Stimulated activated CD4-positive, alpha-beta T cell treated with anti-CD3 and anti-CD28 coated beads, Interleukin-4, amount 100 ng/mL, for 24 hours (primary cell): ENCODE data around the gene NEDD4L.

Source experiments
- DNase-seq: peaks from one replicate; pipeline ENCODE4 v3.0.0-alpha.2; 2020

The NEDD4L gene

DNA sequence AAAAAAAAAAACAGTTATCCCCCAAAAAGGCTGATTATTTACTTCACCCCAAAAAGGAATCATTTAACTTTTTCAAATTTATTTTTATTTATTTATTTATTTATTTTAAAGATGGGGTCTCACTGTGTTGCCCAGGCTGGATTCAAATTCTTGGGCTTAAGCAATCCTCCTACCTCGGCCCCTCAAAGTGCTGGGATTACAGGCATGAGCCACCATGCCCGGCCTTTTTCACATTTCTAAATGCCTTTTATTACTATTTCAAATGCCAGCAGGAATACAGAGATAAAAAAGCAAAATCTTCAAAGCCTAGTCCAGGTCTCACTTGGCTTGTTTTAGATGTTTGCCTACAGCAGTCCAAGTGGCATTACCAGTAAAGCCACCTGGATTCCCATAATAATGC is 345.7 kb downstream of the NEDD4L start:
- DNase-seq: no peak

DNA sequence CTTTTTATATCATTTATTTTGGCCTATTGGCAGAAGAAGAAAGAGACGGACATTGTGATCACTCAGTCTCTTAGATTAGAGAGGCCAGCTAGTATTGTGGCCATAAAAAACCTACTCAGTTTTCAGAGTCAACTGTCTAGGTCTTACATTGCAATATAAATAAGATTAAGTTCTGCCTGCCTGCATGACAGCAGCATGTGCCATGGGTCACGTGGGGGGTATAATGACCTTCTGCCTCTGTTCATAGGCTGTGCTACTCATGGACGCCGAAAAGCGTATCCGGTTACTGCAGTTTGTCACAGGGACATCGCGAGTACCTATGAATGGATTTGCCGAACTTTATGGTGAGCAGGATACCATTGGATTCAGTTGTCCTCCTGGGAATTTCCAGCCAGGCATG is 346.4 kb downstream of the NEDD4L start:
- DNase-seq: no peak

DNA sequence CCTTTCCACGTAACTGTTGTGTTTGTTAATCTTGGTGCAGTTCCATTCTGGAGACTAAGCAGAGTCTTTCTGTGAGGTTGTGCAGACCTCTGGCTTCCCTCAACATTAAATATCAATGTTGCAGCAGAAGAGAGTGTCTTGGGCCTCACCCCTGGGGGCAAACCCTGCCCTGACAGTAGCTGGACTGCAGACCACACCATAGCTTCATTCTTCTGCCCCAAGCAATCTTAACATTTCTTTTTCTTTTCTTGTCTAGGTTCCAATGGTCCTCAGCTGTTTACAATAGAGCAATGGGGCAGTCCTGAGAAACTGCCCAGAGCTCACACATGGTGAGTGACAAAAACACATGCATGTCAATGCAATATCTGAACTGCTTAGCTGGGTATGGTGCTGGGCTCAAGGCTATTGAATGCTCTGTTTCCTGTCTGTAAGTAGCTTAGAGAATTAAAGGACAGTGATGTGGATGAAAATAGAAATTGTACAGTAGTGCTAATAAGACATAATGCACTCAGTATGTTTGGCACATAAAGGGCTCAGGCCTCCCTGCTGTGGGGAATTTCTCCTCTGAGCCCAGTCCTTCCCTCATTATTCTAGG is 347.3 kb downstream of the NEDD4L start:
- DNase-seq: no peak

DNA sequence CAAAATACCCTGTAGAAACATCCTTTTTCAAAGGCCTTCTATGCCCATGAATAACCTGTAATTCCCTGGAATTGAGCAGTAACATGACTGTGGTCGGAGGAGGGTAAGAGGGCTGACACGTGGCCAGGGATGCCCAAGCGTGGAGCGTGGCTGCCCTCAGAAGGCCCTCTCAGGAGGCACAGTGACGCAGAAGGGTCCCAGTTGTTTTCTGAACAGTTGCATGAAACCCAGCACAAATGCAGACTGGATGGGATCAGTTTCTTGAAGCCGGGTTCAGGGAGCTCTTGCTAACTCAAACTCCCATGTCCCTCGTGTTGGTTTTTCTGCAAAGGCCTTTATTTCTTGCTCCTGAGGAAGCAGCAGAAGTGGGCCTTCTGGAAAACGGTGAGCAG is 347.9 kb downstream of the NEDD4L start:
- DNase-seq: no peak

DNA sequence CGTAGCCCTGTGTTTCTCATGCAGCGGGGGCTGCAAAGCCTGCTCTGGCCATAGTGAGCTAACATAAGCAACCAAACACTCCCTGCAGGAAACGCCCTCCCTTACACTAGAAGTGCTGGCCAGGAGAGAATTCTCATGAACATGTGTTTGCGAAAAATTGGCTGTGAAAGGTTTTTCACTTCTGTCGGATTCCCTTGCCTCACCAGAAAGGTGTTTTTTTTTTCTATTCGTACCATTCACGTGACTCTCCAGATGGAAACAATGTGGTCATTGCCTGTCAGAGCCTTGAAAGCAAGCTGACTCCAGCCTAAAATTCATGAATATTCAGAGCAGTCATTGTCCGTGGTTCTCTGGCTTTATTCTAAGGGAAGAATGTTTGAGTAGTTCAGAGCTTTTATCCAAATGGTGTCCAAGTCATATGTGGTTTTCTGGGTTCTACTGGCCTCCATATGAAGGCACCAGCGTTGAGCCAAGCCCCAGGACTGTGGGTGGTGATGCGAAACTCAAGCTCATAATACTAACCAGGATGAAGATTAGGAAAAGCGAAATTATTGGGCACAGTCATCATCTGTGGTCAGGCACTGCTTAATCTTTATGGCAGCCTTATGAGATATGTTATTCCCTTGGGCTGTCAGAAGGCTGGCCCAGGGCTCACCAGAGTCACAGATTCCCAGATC is 348.4 kb downstream of the NEDD4L start:
- no peak for DNase-seq

DNA sequence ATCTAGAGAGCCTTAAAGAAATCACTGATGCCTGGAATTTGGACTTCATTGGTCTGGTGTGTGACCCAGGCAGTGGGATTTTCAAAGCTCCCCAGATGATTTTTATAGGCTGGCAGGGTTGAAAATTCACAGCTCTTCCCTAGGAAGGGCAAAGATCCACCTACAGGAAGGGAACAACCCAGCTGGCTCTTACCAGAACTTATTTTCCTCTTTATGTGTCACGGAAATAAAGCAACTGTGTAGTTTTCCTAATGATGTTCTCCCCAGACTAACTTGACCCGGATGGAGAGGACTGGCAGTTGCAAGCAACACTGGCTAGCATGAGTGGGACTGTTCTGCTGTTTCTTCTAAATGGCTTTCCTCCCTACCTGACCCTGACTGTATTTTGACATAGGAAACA is 349.3 kb downstream of the NEDD4L start:
- no peak for DNase-seq

DNA sequence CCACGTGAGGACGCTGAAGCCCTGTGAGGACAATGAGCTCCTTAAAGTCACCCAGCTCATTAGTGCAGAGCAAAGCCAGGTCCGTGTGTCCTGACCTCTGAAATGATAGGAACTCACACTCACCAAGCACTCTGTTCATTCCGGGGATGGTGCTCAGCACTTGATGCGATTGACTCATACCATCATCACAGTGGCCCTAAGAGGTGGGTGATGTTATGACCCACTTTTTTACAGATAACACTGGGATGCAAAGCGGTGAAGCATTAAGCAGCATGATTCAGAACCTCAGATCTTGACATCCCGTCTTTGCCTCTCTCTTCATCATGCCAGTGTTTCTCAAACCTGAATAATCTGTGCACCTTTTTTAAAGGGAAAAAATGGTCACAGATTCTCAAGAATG is 350.0 kb downstream of the NEDD4L start:
- no peak for DNase-seq

DNA sequence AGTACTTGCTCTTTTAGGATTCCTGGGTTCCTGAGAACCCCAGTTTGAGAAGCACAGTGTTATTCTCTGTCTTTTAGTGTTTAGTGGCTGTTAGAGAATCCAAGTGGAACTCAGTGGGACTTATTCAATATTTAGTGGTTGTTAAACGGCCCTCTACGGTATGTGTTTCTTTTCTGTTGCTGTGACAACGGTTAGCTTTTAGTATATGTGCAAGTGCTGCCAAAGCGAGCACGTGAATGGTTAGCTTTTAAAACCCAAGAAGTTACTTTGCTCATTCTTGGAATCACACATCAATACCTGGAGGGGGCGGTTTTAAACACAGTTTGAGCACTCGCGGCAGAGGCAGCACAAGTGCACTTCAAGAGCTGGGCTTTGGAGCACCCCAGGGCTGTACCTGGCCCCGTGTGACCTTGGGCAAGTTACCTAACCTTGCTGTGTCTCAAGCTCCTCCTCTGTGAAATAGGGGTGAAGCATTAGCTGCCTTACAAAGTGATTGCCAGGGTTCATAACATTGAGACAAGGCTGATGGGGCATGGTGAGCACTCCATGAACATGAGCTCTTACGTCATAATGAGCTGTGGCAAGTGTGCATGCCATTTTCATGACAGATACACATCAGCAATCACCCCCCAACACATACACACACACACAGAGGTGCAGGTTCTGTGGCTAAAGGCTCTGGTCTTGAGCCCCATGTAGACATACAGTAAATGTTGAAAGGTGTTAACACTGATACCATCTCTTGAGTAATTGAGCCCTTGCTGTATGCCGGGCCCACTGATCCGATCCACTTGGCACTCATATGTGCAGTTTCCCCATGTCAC is 350.8 kb downstream of the NEDD4L start:
- no peak for DNase-seq

DNA sequence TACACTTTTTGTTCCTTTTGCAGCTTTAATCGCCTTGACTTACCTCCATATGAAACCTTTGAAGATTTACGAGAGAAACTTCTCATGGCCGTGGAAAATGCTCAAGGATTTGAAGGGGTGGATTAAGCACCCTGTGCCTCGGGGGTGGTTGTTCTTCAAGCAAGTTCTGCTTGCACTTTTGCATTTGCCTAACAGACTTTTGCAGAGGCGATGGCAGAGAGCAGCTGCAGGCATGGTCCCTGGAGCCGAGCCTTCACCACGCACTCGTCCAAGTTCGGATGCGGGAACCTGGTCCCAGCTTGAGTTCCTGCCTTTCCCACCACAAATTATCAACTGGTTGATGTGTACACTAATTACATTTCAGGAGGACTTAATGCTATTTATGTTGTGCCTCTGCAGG is 352.1 kb downstream of the NEDD4L start:
- DNase-seq: no peak

DNA sequence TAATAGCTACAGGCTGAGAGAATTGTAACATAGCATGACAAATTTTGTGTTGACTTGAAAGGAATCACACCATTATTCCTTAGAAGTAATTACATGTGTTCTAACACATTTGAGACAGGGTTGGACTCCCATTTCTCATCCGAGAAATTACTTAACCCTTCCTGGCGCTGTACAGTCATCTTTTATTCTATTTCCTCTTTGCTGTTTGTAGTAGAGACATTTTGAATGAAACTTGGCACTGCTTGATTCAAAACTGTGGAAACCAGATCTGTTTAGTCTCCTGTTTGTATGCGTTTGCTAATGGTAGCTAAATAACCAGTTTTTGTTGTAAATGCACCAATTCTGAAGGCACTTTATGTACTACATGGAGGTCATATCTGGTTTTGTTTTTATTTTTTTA is 352.9 kb downstream of the NEDD4L start:
- DNase-seq: no peak

DNA sequence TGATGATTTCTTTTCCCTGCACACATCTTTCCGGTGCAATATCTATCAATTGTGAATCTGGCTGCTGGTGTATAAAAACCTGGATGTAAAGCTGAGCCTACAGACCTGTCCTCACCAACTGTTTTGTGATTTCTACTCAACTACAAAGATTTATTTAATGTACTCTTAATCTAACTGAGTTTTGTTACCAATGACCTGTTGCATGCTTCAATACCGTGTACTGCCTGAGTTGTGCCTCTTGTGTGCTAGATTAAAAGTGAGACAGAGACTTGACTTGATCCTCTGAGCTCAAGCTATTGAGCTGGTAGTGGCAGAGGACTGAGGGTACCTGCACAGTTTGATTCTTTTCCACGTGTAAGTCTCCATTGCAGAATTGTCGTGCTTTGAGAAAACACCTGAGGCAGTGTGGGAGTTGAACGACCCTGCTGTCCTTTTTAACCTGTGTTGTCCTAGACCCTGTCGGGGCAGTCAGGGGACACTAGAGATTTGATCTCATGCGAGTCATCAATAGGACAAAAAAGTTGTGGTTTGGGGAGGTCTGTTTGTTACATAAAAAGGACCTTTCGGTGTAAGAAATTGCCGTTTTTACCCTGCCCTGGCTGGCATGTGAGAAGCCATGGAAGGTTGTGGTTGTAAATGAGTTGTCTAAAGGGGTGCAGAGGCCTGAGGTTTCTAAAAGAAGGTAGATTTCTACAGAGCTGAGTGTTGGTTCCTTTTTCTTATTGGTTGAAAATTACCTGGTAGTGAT is 353.5 kb downstream of the NEDD4L start:
- no peak for DNase-seq

DNA sequence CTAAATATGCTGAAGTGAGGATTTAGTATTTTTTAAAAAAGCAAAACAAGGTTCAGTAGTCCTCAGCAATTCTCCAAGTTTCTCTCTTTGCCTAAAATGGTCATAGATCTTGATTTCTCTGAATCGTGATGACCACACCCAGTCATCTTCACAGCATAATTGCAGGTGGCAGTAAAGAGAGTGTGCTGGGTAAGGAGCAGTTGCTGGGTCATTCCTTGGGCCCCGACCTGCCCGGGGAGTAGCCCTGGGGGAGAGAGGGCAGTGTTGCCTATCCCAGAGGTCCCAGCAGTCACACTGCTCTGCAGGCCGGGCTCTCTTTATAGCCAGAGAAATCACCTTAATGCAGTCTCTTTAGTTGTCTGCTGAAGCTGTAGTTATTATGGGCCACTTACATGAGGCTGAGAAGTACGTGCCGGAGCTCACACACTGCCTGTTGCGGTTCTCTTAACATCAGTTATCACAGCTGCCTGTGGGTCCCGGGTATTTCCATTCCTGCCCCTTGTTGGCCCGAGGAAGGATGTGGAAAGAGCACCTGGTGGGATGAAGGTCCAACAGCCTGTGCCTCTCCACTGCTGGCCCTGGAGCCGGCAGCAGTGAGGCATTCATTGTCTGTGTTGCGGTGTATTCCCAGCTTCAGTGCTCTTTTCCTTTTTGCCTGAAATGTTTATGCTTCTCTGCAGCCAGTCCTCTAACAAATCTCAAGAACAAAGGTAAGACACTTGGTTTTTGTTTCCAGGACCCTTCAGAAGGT is 354.8 kb downstream of the NEDD4L start:
- DNase-seq: no peak

DNA sequence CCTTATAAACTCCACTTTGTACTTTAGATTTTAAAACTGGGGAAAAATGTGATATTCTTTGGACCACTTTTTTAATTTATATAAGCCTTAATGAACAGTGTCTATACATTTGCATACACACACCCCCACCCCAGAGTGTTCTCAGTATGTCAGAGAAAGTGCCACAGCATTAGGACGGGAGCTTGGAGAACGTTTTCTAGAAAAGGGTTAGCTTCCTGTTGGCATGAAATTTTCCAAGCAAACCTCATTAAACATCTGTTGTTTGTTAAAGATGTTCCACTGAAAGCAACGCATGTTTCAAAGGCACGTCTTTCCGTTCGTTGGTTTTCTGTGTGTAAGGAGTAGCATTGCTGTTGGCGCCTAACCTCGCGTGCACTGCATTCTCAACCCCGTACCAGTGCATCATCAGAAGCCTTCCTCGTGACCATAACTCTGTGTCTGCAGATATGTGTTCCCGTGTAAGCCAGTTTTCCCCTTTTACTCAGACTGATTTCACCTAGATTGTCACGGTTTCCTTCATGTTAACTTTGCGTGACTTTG is 356.4 kb downstream of the NEDD4L start:
- peak; percentile 24 for DNase-seq

DNA sequence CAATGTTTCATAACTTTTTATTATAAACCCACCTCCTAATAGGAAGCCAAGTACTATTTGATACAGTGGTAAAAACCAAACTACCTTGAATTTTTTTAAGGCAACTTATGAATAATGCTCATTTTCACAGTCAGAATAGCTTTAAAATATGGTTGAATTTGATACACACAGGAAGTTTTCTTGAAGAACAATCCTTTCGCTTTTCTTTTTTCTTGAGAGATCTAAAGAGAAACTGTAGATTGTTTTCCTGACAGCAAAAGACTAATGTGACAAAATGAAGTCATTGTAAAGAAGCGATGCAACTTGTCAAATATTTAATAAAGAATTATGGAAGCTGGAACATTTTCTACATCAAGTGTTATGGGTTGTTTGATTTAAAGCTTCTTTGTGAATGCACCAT is 357.2 kb downstream of the NEDD4L start:
- no peak for DNase-seq

DNA sequence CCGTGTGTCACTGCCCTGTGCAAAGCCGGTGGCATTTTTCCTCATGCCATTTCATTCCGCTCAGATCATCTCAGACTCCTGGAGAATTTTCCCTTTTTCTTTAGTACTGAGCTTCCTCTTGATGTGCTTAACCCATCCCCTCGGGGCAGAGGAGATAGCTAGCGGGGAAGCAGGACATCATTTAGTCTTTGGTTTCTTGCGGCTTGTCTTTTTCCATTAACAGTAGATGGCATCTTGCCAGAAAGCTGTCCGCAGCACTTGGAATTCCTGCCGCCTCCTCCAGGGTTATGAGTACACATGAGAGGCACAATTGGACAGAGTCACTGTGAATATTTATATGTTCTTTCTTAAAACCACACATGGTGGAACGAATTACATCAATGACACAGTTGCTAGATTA is 358.2 kb downstream of the NEDD4L start:
- no peak for DNase-seq

DNA sequence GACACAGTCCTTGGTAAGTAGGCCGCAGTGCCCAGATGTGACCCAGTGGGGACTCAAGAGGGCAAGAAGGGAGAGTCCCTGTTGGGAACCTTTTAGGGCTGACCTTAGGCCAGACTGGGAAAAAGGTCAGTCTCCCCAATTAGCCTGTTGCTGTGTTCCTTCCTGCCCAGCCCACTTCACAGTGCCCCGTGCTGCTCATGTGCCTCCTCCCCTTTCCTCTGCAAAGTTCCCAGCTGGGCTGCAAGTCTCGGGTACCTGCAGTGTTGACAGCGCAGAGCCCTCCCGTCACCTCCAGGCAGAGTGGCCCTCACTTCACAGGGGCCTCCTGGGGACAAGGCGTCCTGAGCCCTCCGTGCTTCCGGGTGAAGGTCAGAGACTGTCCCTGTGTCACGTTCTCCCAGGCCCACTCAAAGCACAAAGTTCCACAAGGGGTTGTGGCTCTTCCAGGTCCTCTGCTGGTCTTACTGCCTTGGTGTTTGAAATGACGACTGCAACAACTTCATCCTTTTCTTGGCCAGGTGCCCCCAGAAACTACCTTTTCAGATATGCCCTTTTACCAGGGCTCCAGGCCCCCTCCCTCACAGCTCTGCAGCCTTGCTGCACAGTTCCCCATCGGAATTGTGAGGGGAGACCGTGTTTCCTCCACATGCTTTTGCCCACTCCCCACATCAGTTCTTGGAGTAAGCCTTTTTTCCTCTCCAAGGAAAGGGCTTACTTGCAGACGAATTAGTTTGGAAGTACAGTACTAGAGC is 359.1 kb downstream of the NEDD4L start:
- DNase-seq: no peak

DNA sequence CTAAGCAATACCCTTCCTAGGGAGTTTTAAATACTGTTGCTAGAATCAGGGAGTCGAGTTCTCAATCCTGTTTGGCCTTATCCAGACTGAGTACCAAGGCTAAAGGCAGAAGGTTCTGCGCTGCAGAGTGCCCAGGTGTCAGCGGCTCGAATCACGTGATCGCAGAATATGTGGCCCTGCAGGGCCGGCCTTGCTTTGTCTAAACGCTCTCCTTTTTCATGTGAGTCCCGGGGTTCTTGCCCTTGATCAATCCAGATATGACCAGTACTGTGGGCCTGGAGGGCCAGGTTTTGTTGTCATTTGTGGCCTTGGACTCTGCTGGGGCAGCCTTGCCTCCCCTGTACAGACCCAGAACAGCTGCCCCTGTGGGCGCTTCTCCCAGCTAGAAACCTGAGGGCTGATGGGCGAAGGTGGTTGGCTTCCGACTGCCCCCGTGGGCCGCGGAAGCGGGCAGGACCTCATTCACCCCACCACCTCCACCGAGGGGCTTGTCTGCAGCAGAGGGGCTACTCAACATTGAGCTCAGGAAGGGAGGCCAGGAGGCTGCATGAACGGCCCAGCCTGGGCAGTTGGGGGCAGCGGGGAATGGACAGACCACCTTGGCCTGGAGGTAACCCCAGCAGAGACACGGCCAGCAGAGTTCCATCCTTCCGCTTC is 359.9 kb downstream of the NEDD4L start:
- no peak for DNase-seq

DNA sequence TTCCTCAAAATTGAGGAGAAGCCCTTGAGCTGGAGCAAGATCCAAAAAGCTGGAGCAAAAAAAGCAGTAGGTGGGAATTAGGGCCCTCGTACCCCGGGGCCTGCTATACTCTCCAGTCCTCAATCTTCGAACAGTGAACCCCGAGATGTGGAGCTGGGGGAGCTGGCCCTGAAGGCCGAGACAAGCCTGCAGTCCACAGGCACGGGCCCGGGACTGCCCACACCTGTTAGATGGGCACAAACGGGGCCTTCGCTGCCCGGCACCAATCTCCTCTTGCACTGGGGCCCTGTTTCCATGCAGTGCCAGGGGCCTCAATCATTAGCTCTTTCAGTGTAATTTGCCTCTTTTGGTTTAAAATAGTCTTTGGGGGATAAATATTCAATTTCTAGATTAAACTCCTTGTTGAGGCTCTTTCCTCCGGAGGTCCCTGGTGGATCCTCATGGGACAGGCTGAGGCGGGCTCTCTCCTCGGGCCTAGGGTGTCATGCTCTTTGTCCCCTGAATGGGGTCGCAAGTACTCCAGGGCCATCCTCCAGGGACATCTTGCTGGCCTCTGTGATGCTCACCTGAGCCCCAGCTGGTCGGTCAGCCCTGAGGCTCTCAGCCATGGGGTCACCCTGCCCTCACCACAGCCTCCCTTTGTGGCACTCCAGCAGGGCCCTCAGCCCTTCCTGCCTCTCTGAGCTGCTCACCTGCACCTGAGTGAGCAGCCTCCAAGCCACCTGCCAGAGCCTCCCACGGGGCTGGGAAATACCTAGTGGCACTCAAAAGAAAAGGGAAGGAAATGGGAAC is 361.3 kb downstream of the NEDD4L start:
- DNase-seq: no peak

DNA sequence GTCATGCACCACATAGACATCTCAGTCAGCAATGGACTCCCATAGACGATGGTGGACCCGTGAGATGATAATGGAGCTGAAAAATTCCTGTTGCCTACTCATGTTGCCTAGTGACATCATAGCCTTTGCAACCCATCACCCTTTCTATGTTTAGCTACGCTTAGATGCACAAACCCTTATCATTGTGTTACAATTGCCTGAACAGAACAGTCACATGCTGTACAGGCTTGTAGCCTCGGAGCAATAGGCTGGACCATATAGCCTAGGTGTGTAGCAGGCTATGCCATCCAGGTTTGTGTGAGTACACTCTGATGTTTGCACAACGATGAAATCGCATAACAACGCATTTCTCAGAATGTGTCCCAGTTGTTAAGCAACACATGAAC is 363.2 kb downstream of the NEDD4L start:
- DNase-seq: no peak

DNA sequence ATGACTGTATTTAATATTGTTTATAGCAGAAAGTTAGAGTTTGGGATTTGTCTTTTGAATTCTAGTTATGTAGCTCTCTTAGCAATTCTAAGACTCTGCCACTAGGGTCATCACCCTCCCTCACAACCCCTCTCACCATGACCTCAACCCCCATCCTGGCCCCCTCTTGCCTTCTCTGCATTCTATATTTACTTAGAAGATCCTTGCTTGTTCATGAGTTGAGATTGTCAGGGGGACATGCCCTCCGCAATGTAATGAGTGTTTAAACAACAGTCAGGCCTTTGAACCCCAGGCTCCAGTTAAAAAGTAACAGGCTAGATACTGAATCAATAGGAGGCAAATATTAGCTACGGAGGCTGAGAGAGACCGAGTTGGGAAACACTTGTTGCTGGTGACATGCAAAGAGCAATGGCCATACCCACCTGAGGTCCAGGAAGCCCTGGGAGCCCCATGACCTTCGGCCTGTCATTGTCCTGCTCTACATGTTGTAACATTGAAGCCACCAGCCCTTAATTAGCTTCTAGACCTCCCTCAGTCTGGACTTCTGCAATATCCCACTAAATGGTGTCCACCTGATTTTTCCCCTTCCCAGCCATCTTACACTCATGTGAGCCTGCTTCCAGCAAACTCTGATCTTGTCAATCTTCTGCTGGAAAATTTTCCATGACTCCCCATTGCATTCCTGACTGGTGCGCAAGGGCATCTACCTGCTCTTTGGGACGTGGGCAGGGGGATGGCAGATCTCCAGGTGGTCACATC is 363.8 kb downstream of the NEDD4L start:
- DNase-seq: no peak
